Measurements from ENCODE around the gene KIAA0586. TPM values are rescaled to one million over a fixed set of nuclear protein-coding genes. Genes with fewer than 3 reads are reported as not detected.
A peak's percentile ranks its signal among the peaks of the same experiment; 100 is the strongest.

KIAA0586 gene
- total RNA-seq, 2 experiments from 2014 or later: 32.0 to 38.4 TPM

GRCh38 chr14:58593977-58594376, 166.5 kb downstream of the KIAA0586 start:
- POLR2A ChIA-PET: no interaction called here
- H3K27me3 Mint-ChIP-seq: peaks cover 2% of the 10 kb centered on the region
- ATAC-seq (no peak), DNase-seq (no peak)
- H3K36me3 Mint-ChIP-seq (ENCODE audit: low read depth): no peaks in the 10 kb centered on the region
- intact Hi-C loops (cut with DNase I, micrococcal nuclease): no loop called here
- peaks cover 24% of the 10 kb centered on the region for H3K4me1 Mint-ChIP-seq
- CTCF ChIA-PET: no interaction called here
- H3K27ac Mint-ChIP-seq: no peak overlapping the region
- no peak overlapping the region for H3K4me3 Mint-ChIP-seq
- no peaks in the 10 kb centered on the region for H3K9me3 Mint-ChIP-seq (ENCODE audit: low read depth)

- H3K27me3 Mint-ChIP-seq: peaks cover 6% of the 10 kb centered on the region
- no peak overlapping the region for H3K27ac Mint-ChIP-seq
- H3K36me3 Mint-ChIP-seq (ENCODE audit: low read depth): no peaks in the 10 kb centered on the region
- POLR2A ChIA-PET: no interaction called here
- ATAC-seq (no peak), DNase-seq (no peak)
- intact Hi-C loops (cut with DNase I, micrococcal nuclease): no loop called here
- CTCF ChIA-PET: interaction anchor here (0.6 to 1.5 kb wide), 3 partner anchors 32 to 911 kb away, joined by 3 to 4 read pairs (median 4); no protein-coding TSS in a partner anchor
- no peak overlapping the region for H3K4me3 Mint-ChIP-seq
- no peaks in the 10 kb centered on the region for H3K9me3 Mint-ChIP-seq (ENCODE audit: low read depth)
- peaks cover 34% of the 10 kb centered on the region for H3K4me1 Mint-ChIP-seq
Observed at GRCh38 chr14:58597041-58597440, 169.5 kb downstream of the KIAA0586 start.

GRCh38 chr14:58598028-58598803, 170.7 kb downstream of the KIAA0586 start:
- Mint-ChIP-seq H3K4me1 (peaks cover 34% of the 10 kb centered on the region), H3K27ac (peak overlapping the region; percentile 31), H3K36me3 (ENCODE audit: low read depth) (no peaks in the 10 kb centered on the region), H3K27me3 (peaks cover 9% of the 10 kb centered on the region), H3K4me3 (no peak overlapping the region), H3K9me3 (ENCODE audit: low read depth) (no peaks in the 10 kb centered on the region)
- ChIA-PET CTCF (interaction anchor here (1.4 to 1.5 kb wide), 2 partner anchors 23 to 33 kb away, joined by 3 to 4 read pairs; no protein-coding TSS in a partner anchor), POLR2A (interaction anchor here (1.2 kb wide), 1 partner anchor 38 kb away, joined by 3 read pairs; no protein-coding TSS in a partner anchor)
- ATAC-seq: peak; percentile 86
- no peak for DNase-seq
- intact Hi-C loops (cut with DNase I, micrococcal nuclease): loop anchor here (1.0 kb wide), 1 partner anchor 26 kb away; no protein-coding TSS in a partner anchor

GRCh38 chr14:58598804-58599525, 171.4 kb downstream of the KIAA0586 start:
- DNase-seq: peak; percentile 15
- Mint-ChIP-seq H3K4me3 (no peak overlapping the region), H3K27me3 (peaks cover 9% of the 10 kb centered on the region), H3K4me1 (peaks cover 34% of the 10 kb centered on the region), H3K27ac (peak overlapping the region; percentile 31), H3K9me3 (ENCODE audit: low read depth) (no peaks in the 10 kb centered on the region), H3K36me3 (ENCODE audit: low read depth) (no peaks in the 10 kb centered on the region)
- intact Hi-C loops (cut with DNase I, micrococcal nuclease): loop anchor here (1.0 kb wide), 2 partner anchors 27 to 39 kb away; no protein-coding TSS in a partner anchor
- ATAC-seq: peak; percentile 43
- ChIA-PET POLR2A (interaction anchor here (1.2 kb wide), 1 partner anchor 37 kb away, joined by 3 read pairs; no protein-coding TSS in a partner anchor), CTCF (interaction anchor here (0.6 to 1.4 kb wide), 2 partner anchors 14 to 24 kb away, joined by 3 to 4 read pairs; no protein-coding TSS in a partner anchor)

- CTCF ChIA-PET: interaction anchor here (0.6 to 0.7 kb wide), 2 partner anchors 13 to 88 kb away, joined by 3 to 4 read pairs; no protein-coding TSS in a partner anchor
- Mint-ChIP-seq H3K27me3 (peaks cover 9% of the 10 kb centered on the region), H3K36me3 (ENCODE audit: low read depth) (no peaks in the 10 kb centered on the region), H3K9me3 (ENCODE audit: low read depth) (no peaks in the 10 kb centered on the region), H3K27ac (no peak overlapping the region), H3K4me3 (no peak overlapping the region), H3K4me1 (peaks cover 34% of the 10 kb centered on the region)
- DNase-seq (no peak), ATAC-seq (no peak)
- intact Hi-C loops (cut with DNase I, micrococcal nuclease): loop anchor here in 1 of 2 experiments (1.0 kb wide), 1 partner anchor 39 kb away; no protein-coding TSS in a partner anchor
- POLR2A ChIA-PET: no interaction called here
Observed at GRCh38 chr14:58599707-58600106, 172.2 kb downstream of the KIAA0586 start.

Other genes starting within 250 kb of the KIAA0586 start
- 10 to 100 TPM; 31.2 to 32.3 TPM for gene ACTR10, start 227.6 kb upstream of the KIAA0586 start, total RNA-seq
- 100 to 1,000 TPM; 342 to 425 TPM for gene PSMA3, start 182.9 kb upstream of the KIAA0586 start, total RNA-seq
- 10 to 100 TPM; 20.3 to 25.3 TPM for gene ARID4A, start 129.2 kb upstream of the KIAA0586 start, total RNA-seq
- gene TOMM20L, start 31.8 kb upstream of the KIAA0586 start, total RNA-seq: not detected
- 100 to 1,000 TPM in 1 of 2 experiments, 10 to 100 TPM in 1; 72.6 to 109 TPM for gene TIMM9, start 188 bp upstream of the KIAA0586 start, total RNA-seq
- gene DACT1, start 210.2 kb downstream of the KIAA0586 start, total RNA-seq: 1 to 10 TPM; 8.8 to 8.9 TPM

Data from activated CD4-positive, alpha-beta T cell treated with anti-CD3 and anti-CD28 coated beads for 36 hours (primary cell).